Measurements from ENCODE around the gene MRPL53. TPM values are rescaled to one million over a fixed set of nuclear protein-coding genes. Genes with fewer than 3 reads are reported as not detected.

Gene MRPL53
- total and polyA plus RNA-seq, 9 of the 15 experiments (the other 6 are each of a cell fraction or from before 2014, with no cell fraction given), result 11.5 to 87.9 (median 41.1) TPM

DNA sequence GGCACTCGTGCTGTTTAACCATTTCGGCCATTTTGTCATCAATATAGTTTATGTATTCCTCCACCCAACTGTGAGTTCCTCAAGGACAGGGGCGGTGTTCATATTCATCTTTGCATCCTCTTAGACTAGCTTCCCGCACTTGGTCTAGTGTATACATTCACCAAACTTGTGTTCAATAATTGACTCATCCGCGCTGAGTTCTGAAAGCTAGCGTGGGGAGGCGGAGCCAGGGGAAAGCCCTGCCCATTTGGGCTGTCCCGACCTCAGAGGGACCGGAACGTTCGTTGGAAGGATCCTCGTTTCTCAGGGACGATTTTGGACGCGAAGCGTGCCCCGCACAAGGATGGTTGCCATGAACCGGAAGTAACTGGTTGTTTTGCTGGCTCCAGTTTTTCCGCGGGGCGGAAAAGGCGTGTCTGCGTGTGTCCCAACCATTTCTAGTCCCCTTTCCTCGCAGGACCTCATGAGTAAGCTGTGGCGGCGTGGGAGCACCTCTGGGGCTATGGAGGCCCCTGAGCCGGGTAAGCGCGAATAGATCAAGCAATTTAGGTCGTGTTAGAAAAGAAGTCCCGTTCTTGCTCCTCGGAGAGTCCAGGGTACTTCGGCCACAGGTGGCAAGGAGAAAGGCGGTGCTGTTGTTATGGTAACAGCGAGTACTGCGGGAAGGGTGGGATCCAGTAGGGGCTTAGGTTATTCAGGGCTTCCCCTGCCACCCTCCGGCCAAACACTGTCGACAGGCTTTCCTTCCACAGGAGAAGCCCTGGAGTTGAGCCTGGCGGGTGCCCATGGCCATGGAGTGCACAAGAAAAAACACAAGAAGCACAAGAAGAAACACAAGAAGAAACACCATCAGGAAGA lies 17.6 kb downstream of the MRPL53 start, which contains the start of gene INO80B (continued):
- TF ChIP-seq, protein P1, sequence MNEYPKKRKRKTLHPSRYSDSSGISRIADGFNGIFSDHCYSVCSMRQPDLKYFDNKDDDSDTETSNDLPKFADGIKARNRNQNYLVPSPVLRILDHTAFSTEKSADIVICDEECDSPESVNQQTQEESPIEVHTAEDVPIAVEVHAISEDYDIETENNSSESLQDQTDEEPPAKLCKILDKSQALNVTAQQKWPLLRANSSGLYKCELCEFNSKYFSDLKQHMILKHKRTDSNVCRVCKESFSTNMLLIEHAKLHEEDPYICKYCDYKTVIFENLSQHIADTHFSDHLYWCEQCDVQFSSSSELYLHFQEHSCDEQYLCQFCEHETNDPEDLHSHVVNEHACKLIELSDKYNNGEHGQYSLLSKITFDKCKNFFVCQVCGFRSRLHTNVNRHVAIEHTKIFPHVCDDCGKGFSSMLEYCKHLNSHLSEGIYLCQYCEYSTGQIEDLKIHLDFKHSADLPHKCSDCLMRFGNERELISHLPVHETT (CRISPR knock-in tag; conservative IDR thresholded peaks at IDR 0.05 in 1 of 2, IDR thresholded peaks at IDR 0.05 in 1 of 2), result peak in 1 of 2 experiments; percentile 84; a peak in 1 of 4 replicates
- TF ChIP-seq DMBX1 (CRISPR knock-in tag; IDR thresholded peaks at IDR 0.05; ENCODE audit: borderline replicate concordance), result peak; percentile 80; the same call in 1 of the 2 replicates
- TF ChIP-seq YY1 (IDR thresholded peaks at IDR 0.05; ENCODE audit: borderline replicate concordance in 1 of 3, control insufficient read depth in 1 of 3, extremely low read depth in 1 of 3, insufficient read depth in 3 of 3, insufficient read length in 1 of 3, insufficient replicate concordance in 2 of 3, low read depth in 1 of 3, low read length in 2 of 3), result peak; percentile 96 to 100 (median 99)
- peak; percentile 58 for TF ChIP-seq TAF9B (IDR thresholded peaks at IDR 0.05; ENCODE audit: partially characterized antibody)
- TF ChIP-seq, protein P2, sequence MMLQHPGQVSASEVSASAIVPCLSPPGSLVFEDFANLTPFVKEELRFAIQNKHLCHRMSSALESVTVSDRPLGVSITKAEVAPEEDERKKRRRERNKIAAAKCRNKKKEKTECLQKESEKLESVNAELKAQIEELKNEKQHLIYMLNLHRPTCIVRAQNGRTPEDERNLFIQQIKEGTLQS (IDR thresholded peaks at IDR 0.05), result peak; percentile 48; the same call in 1 of the 2 replicates
- TF ChIP-seq, protein P2 (CRISPR knock-in tag; conservative IDR thresholded peaks at IDR 0.05), result peak; percentile 86; the same call in 1 of the 2 replicates
- TF ChIP-seq, protein P3, sequence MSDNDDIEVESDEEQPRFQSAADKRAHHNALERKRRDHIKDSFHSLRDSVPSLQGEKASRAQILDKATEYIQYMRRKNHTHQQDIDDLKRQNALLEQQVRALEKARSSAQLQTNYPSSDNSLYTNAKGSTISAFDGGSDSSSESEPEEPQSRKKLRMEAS (CRISPR knock-in tag; IDR thresholded peaks at IDR 0.05), result peak; percentile 77
- TF ChIP-seq RBFOX2 (IDR thresholded peaks at IDR 0.05; ENCODE audit: low read depth, low read length), result peak; percentile 64
- TF ChIP-seq ZNF76 (CRISPR knock-in tag; IDR thresholded peaks at IDR 0.05; ENCODE audit: borderline replicate concordance), result no peak
- no peak for TF ChIP-seq ZNF408 (CRISPR knock-in tag; IDR thresholded peaks at IDR 0.05; ENCODE audit: low read depth)
- no peak for TF ChIP-seq NR4A1 (CRISPR knock-in tag; IDR thresholded peaks at IDR 0.05)
- TF ChIP-seq NR4A1 (tag; IDR thresholded peaks at IDR 0.05), result 0 out of 2 replicates have a peak, but pooled peaks have one; percentile 30
- peak; percentile 37 for TF ChIP-seq BHLHE40 (IDR thresholded peaks at IDR 0.05; ENCODE audit: low read length)
- TF ChIP-seq, protein P4, sequence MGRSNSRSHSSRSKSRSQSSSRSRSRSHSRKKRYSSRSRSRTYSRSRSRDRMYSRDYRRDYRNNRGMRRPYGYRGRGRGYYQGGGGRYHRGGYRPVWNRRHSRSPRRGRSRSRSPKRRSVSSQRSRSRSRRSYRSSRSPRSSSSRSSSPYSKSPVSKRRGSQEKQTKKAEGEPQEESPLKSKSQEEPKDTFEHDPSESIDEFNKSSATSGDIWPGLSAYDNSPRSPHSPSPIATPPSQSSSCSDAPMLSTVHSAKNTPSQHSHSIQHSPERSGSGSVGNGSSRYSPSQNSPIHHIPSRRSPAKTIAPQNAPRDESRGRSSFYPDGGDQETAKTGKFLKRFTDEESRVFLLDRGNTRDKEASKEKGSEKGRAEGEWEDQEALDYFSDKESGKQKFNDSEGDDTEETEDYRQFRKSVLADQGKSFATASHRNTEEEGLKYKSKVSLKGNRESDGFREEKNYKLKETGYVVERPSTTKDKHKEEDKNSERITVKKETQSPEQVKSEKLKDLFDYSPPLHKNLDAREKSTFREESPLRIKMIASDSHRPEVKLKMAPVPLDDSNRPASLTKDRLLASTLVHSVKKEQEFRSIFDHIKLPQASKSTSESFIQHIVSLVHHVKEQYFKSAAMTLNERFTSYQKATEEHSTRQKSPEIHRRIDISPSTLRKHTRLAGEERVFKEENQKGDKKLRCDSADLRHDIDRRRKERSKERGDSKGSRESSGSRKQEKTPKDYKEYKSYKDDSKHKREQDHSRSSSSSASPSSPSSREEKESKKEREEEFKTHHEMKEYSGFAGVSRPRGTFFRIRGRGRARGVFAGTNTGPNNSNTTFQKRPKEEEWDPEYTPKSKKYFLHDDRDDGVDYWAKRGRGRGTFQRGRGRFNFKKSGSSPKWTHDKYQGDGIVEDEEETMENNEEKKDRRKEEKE (IDR thresholded peaks at IDR 0.05; ENCODE audit: borderline replicate concordance in 1 of 2, control insufficient read depth in 1 of 2, low read depth in 2 of 2, low read length in 1 of 2), result peak in 1 of 2 experiments; percentile 98; a peak in 2 of 4 replicates
- 0 out of 4 replicates have a peak, but pooled peaks of 1 of the 2 experiments have one; percentile 39 for TF ChIP-seq ETV6 (IDR thresholded peaks at IDR 0.05; ENCODE audit: borderline replicate concordance in 1 of 2, low read depth in 2 of 2, low read length in 1 of 2)
- TF ChIP-seq ETV6 (CRISPR knock-in tag; IDR thresholded peaks at IDR 0.05; ENCODE audit: borderline replicate concordance), result no peak
